Left forelimb (tissue), 1 donor: Measurements from ENCODE around the gene ZNF236.

ENCODE experiments used
- DNase-seq: peaks from one replicate; pipeline ENCODE4 v3.0.0-alpha.2; 2018; ENCODE audit warnings: low spot score

ZNF236 gene

DNA sequence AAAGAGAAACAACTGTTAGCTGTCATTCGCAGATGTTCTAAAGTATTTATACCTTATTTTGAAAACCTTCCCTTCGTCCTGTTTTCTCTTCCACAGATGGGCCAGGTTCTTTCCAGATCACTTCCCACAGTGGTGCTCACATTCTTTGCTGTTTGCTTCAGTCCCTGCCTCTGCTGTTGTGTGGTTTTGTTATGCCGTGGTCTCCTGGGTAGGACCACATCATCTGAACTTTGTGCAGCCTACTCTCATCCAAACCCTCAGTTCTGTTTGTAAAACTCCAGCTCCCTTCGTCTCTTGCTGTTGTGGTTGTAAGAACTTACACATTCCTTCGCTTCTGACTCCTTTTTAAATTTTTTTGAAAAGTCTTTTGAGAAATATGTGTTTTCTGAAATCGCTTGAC, 38.1 kb downstream of the ZNF236 start:
- DNase-seq = no peak

DNA sequence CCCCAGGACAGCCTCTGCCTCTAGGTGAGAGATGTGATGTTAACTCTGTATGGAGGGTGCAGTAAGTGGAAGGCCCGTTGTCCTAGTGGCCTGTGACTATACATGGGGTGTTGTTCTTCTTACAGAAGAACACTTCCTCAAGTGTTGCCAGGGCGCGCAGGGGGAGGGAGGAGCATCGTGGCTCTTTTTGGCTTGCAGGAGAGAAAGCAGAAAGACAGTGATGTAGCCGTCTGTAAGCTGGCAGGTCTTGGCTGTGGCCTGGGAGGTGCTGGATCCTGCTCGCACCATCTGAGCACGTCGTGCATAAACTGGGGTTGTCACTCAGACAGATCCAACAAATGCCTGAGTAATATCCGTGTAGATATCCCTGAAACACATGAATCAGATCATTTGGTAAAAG, 44.3 kb downstream of the ZNF236 start:
- no peak for DNase-seq

DNA sequence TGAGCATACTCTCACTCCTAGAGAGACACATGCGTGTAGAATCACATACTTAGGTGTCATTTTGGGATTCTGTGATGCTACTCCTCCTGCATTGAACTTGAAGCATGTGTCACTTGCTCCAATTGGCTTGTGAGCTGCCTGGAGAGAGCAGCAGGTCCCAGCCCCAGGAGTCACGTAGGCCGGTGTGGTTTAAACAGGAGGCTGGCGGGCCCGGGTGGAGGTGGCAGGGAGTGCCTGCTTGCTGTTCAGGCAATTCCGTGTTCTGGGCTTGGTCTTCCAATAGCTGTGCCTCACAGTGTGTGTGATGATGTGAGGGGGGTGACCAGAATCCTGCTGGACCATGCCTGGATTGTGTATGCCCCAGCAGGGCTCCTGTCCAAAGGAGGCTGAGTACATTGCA, 51.0 kb downstream of the ZNF236 start:
- DNase-seq = no peak

DNA sequence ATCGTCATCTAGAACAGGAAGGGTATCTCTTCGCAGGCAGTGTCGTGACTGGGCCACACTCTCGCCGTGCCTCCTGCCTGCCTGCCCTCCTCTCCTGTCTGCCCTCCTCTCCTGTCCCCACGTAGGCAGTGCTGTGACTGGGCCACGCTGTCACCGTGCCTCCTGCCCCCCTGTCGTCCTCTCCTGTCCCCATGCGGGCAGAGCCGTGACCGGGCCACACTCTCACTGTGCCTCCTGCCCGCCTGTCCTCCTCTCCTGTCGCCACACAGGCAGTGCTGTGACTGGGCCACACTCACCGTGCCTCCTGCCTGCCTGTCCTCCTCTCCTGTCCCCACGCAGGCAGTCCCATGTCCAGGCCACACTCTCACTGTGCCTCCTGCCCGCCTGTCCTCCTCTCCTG, 51.4 kb downstream of the ZNF236 start:
- DNase-seq = no peak

DNA sequence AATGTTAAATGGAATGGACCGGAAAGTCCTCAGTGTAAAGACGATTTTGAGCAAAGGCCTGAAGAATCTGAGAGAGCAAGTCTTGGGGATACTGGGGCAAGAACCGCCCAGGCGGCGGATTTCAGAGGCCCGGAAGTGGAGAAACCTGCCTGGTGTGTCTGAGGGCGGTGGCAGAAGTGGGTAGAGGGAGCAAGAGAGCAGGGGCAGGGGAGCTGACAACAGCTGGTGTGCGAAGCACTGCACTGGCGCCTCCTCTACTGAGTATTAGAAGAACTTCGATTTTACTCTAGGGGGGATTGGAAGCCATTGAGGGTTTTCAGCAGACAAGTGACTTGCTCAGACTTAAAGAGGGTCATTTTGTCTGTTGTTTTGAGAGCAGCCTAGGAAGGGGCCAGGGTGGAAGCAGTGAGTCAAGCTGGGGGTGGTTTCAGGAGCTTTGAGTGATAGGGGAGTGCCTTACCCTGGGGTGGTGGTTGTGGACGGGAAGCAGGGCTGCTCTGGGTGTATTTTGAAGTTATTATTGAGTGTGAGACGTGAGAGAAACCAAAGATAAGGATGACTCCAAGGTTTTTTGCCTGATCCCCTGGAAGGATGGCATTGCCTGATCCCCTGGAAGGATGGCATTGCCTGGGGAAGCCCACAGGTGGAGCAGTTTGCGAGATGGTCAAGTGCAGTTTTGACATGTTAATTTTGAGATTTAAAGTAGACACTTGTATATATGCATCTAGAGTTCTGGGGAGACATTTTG, 52.5 kb downstream of the ZNF236 start:
- DNase-seq = no peak

DNA sequence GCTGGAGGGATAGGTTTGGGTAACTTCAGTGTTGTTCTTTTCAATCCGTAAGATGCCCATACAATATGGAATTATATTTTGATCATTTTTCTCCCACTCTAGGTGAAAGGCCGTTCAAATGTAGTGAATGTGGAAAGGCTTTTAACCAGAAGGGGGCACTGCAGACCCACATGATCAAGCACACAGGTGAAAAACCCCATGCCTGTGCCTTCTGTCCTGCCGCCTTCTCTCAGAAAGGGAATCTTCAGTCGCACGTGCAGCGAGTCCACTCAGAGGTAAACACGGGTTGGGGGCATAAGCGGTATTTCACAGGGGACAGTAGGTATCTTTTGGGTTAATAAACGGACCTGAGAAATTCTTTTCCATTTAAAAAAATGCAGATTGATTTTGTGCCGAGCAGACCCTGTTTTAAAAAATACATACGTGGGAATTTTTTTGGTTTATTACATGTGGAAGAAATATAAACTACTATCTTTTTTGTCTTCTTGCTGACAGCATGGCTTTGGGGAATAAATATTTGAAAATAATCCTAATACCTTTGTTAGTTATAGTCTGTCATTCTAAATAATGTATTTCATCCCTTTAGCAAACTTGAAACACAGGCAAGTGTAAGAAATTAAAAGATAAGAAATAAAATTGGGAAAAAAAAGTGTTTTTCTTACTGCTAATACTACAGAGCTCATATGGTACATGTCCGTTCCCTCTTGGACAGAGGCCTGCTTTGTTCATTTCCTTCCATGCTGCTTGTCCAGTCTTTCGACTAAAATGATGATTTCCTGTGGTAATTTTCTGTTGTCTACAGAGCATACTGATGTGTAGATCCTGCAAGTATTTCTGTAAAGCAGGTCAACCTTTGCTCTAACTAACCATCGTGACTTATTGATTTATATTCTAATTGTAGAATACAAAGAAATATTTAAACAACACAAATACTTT, 53.3 kb downstream of the ZNF236 start:
- no peak for DNase-seq

DNA sequence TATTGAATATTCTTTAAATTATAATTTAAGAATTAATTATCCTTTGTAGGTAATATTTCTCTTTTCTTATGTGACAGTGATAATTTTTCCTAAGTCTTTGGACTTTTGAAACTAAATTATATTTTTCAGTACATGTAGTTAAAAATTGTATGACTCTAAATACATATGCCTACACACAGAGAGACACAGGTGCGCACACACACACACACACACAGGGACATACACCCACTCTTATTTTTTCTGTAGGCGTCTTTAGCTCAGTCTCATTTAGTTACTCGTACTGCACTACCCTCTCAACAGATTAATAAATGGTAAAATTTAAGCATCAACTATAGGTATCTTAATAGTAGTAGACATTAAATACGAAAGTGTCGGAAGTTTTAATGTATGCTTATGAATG, 56.1 kb downstream of the ZNF236 start:
- DNase-seq = no peak

DNA sequence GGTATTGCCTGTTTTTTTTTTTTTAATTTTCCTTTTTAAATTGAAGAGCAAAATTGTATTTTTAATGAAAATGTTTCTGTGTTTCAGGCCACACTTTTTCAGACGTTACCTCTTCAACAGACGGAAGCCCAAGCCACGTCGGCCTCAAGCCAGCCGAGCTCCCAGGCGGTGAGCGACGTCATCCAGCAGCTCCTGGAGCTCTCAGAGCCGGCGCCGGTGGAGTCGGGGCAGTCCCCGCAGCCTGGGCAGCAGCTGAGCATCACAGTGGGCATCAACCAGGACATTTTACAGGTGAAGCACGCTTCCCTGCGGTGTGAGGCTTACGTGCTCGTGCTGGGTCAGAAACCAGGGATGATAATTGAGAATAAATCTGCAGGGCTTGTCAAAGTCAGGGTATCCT, 57.7 kb downstream of the ZNF236 start:
- no peak for DNase-seq

DNA sequence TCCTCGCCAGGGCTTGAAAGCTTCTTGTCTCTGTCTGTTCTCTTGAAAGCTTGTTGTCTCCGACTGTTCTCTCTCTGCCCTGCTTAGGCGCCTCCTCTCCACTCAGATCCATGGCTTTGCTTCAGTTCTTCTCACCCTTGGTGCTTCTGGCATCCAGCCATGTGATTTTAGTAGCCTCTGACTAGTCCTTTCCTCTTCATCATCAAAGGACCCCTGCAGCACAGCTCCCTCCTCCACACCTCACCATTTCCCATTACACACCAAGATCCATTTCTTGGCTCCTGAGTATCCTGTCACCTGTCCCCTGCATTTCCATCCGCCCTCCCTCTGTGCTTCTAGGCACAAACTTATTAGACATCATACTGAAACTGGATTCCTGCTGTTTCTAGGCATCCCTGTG, 59.4 kb downstream of the ZNF236 start:
- no peak for DNase-seq

DNA sequence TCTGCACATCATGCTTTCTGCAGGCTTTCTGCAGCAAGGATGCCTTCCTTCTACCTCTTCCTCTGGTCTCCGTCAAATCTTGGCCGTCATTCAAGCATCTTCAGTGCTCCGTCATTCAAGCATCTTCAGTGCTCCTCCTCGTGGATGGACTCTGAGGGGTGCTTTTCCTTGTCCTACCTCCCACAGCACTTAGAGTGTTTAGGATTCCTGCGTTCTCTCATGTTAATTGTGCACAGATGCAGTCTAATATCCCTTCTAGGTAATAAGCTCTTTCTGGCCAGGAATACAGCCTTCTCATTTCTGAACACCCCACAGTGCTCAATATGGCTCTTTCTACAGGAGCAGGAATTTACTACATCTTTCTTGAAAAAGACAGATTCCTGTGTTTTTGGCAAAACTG, 59.8 kb downstream of the ZNF236 start:
- no peak for DNase-seq

DNA sequence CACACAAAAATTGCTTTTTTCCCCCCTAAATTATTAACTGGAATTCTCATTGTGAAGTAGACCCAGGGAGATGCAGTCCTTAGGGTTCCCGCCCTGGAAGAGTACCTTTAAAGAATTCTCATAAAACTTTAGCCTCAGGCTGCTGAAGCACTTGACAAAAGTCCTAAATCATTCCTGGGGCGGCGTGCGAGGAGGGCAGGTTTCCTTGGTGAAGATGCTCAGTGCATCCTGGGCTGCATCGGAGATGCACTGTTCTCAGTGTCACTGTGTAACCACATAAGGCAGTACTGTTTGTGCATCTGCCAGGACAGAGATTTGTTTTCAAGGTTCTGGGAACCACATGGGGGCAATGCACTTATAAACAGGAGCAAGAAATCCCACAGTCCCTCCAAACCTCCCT, 62.6 kb downstream of the ZNF236 start:
- DNase-seq = no peak

DNA sequence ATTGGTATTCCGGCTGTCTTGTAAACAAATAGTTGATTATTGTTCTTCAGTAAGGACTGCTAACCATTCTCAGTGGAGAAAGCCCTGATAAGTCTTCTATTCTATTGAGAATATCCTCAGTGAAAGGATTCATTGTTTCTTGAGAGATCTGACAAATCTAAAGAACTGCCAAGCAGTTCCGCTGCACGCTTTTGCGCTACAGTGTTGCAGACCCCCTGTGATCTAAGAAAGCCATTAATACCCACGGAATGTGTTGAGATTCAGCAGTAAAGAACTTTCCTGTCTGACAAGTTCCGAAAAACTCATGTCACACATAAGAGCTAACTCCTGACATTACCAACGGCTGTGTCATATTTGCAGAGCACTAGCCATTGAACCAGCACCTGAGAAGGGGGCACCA, 63.8 kb downstream of the ZNF236 start:
- DNase-seq = no peak

DNA sequence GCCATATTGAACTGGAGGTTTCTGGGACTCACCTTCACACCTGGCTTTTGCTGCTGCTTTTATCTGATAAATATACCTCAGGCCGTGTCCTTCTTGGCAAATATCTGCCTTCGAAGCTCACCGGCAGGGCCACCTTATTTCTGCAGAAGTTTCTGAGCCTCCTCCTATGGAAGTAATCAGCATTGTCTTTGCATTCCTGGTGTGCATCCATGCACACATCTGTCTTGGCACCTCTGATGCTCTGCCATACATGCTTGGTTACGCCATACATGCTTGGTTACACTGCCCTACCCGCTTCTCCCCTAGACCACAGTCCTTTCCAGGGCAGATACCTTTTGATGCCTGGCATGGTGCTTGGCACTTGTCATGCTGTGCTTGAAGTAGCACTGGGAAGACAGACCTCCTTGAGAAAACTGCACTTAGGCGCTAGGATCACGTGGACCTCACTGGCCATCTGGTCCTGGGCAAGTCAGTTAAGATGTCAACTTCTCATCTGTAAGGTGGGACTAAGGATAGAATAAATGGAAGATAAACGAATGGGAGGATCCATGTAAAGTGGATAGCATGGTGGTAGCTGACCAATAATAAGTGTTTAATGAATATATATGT, 66.8 kb downstream of the ZNF236 start:
- no peak for DNase-seq

DNA sequence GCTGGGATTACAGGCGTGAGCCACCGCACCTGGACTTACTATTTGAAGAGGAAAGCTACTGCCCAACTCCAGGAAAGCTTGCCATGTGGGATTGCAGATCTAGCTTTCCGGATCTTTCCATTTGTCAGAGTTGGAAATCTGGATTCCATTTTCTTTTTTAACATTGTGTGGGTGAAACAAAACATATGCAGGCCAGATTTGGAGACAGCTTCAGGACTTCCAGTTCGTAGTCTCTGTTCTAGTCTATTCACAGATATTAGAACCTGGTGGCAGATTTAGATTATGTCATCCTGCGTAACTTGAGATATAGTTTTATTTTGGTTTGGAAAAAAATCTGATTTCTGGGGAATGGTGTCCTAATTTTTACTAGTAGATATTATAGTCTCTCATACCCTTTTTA, 70.5 kb downstream of the ZNF236 start:
- DNase-seq = no peak

DNA sequence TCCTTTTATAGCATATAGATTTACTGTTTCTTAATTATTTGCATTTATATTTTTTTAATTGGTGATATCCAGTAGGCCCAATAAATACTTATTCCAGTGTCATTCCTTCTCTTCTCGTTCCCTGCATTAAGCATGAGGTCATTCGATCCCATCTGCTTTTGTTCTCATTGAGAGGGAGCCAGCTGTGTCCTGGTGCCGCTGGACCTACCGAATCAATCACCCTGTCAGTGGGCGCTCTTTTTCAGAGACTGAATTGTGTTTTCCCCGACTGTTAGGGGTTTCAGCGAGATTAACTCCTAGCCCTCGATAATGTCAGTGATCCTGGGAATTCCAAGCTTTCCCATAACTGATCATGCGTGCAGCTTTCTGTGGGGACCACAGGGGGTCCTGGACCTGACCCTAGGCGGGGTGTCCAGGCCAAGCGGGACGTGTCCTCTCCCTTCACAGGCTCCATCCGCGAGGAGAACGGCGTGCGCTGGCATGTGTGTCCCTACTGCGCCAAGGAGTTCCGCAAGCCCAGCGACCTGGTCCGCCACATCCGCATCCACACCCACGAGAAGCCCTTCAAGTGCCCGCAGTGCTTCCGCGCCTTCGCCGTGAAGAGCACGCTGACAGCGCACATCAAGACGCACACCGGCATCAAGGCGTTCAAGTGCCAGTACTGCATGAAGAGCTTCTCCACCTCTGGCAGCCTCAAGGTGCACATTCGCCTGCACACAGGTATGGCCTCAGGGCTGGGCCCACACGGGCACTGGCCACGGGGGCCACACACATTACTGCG, 72.4 kb downstream of the ZNF236 start:
- DNase-seq = no peak

DNA sequence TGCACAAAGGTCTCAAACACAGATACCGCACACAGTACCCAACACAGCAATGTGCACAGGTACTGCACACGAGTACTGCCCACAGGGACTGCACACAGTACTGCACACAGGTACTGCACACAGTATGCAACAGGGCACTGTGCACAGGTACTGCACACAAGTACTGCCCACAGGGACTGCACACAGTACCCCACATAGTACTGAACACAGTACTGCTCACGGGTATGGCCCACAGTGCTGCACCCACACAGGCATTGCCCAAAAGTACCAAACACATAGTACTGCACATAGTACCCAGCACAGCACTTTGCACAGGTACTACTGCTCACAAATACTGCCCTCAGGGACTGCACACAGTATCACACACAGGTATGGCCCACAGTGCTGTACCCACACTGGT, 73.1 kb downstream of the ZNF236 start:
- DNase-seq = no peak

DNA sequence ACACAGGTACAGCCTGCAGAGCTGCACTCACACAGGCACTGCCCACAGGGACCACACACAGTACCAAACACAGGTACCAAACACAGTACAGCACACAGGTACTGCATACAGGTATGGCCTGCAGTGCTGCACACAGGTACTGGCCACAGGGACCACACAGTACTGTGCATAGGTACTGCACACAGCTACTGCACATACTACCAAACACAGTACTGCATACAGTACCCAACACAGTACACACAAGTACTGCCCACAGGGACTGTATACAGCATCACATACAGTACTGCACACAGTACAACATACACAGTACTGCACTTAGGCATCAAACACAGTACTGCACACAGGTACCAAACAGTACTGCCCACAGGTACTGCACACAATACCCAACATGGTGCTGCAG, 74.3 kb downstream of the ZNF236 start:
- DNase-seq = no peak

DNA sequence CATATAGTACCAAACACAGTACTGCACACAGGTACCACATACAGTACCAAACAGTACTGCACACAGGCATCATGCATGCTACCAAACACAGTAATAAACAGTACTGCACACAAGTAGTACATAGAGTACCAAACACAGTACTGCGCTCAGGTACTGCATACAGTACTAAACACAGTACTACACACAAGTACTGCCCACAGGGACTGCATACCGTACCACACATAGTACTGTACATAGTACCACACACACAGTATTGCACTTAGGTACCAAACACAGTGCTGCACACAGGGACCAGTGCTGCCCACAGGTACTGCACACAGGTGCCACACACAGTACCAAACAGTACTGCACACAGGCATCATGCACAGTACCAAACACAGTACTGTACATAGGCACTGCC, 74.9 kb downstream of the ZNF236 start:
- DNase-seq = no peak

DNA sequence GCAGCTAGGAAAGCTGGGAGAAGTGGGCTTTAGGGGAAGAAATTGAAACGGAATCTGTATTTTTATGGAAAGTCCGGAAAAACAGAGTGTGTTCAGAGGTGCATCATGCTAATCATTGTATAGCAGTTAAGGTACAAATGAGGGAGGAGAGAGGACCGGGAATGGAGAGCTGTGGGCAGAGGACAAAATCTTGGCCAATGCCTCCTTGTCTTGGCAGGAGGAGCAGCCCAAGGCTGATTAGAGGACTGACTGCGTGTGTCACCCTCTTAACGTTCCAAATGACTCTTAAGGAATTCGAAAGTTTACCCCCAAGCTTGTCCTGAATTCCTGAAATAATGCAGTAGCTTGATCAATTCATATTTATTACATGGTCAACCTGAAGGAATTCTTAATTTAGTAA, 81.0 kb downstream of the ZNF236 start:
- no peak for DNase-seq

DNA sequence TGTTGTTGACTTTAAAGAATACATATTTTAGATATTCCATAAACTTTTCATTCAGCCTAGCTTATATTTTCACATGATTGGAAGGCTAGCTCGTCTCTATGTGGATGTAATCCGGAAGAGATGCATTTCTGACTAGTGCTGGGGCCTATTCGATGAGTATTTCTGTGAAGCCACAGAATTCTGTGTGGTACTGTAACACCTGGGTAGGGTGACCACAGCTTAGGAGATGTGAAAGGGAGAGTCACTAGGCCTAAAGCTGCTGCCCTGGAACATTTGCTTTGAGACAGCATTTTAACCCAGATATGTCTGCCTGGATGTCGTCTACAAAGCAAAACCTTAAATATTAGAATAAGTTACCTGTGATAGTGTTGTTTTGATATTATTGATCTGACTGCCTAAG, 83.5 kb downstream of the ZNF236 start:
- DNase-seq = no peak

DNA sequence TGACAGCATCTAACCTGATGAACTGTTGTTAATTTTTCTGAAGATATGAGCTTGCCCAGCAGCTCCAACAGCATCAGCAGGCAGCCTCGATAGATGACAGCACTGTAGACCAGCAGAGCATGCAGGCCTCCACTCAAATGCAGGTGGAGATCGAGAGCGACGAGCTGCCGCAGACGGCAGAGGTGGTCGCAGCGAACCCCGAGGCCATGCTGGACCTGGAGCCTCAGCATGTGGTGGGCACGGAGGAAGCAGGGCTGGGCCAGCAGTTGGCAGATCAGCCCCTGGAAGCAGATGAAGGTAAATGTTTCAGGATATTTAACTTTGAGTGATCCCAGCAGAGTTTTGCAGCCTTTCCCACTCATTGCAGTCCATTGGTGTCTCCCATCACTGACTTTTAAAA, 85.9 kb downstream of the ZNF236 start:
- DNase-seq = no peak

DNA sequence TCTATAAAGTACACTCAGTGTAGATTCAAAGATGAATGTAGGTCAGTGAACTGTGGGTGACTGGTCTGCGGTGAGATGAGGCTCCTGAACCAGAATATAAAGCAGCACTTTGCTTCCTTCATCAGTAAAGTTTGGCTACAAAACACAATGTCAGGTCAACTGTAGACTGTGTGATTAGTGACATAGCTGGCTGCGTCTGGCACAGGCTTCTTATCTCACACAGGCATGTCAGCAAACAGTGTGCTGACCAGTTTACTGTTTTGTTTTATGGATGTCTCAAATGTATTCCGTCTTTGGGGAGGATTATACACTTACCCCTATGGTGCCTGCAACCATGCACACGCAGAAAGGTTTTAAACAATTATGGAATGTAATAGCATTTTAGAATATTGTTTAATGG, 87.1 kb downstream of the ZNF236 start:
- DNase-seq = no peak
